Endometrium (tissue), 2 donors: ENCODE results near the gene MS4A14.
"Not testable (repeated sequence)": the region's sequence is repeated elsewhere in the genome, so short reads cannot be mapped to it uniquely, and the experiment has no call there.

Experiments
- FAIRE-seq: peaks from 2 replicates; lab custom pipeline; 2012; peaks lifted over from hg19 to GRCh38; lab: Jason Lieb, UNC
- donor health status: control.
- donor health status: control.

MS4A14 gene

GRCh38 chr11:60389279-60389910 lies 6.9 kb upstream of the MS4A14 start:
- FAIRE-seq = no peak

- FAIRE-seq = no peak
Measured at GRCh38 chr11:60390419-60390818, 5.8 kb upstream of the MS4A14 start.

GRCh38 chr11:60392361-60392760 lies 3.9 kb upstream of the MS4A14 start:
- FAIRE-seq = no peak

- no peak for FAIRE-seq
Measured at GRCh38 chr11:60393016-60393415, 3.2 kb upstream of the MS4A14 start.

GRCh38 chr11:60394666-60395380 lies 1.4 kb upstream of the MS4A14 start:
- no peak for FAIRE-seq

- no peak for FAIRE-seq
Measured at GRCh38 chr11:60396799-60397198, 540 bp downstream of the MS4A14 start.

- no peak for FAIRE-seq
Measured at GRCh38 chr11:60420015-60420414, 23.8 kb downstream of the MS4A14 start.

GRCh38 chr11:60422609-60423008 lies 26.4 kb downstream of the MS4A14 start:
- FAIRE-seq = no peak

GRCh38 chr11:60428517-60428916 lies 32.3 kb downstream of the MS4A14 start:
- no peak for FAIRE-seq

GRCh38 chr11:60429272-60429671 lies 33.0 kb downstream of the MS4A14 start, which contains the start of gene MS4A5:
MS4A5 (plus strand) TSS chr11:60429572; CDS start chr11:60429675, 103 bp downstream.
- no peak for FAIRE-seq

GRCh38 chr11:60431251-60431650 lies 35.0 kb downstream of the MS4A14 start:
- no peak for FAIRE-seq

- FAIRE-seq = no peak
Measured at GRCh38 chr11:60433401-60433800, 37.1 kb downstream of the MS4A14 start.

GRCh38 chr11:60447070-60447469 lies 50.8 kb downstream of the MS4A14 start:
- FAIRE-seq = no peak

GRCh38 chr11:60447846-60448245 lies 51.6 kb downstream of the MS4A14 start:
- FAIRE-seq = no peak

- not testable (repeated sequence) for FAIRE-seq
Measured at GRCh38 chr11:60451185-60451584, 54.9 kb downstream of the MS4A14 start.

- FAIRE-seq = no peak
Measured at GRCh38 chr11:60454212-60454611, 58.0 kb downstream of the MS4A14 start.

GRCh38 chr11:60455531-60456042 lies 59.3 kb downstream of the MS4A14 start, which contains the start of gene MS4A1:
MS4A1 (plus strand) TSS chr11:60455847; CDS start chr11:60462375, 6,528 bp downstream.
- FAIRE-seq = no peak

GRCh38 chr11:60457576-60457975 lies 61.3 kb downstream of the MS4A14 start:
- FAIRE-seq = no peak

GRCh38 chr11:60459345-60459744 lies 63.1 kb downstream of the MS4A14 start:
- no peak for FAIRE-seq
